Vagina (tissue), 2 donors: Measurements from ENCODE around the gene ZNF524. TPM values are rescaled to one million over a fixed set of nuclear protein-coding genes. Genes with fewer than 3 reads are reported as not detected.

Source experiments
- DNase-seq, 2 donors: peaks; one replicate each; pipeline ENCODE4 v3.0.0-alpha.2; 2017; ENCODE audit errors: extremely low spot score in 2 of 2
- H3K27ac ChIP-seq: fragments of 200-600 bp; sonication (generic); one replicate; pipeline ENCODE4 v1.5.1; 2019
- H3K27me3 ChIP-seq: fragments of 200-600 bp; sonication (generic); one replicate; pipeline ENCODE4 v1.5.1; 2019
- H3K36me3 ChIP-seq, 2 donors: fragments of 200-600 bp; sonication (generic); one replicate each; pipeline ENCODE4 v1.5.1; 2017 to 2019
- H3K4me1 ChIP-seq: fragments of 200-600 bp; sonication (generic); one replicate; pipeline ENCODE4 v1.5.1; 2019
- H3K4me3 ChIP-seq, 2 donors: fragments of 200-600 bp; sonication (generic); 1 replicate in 1 of 2; 2 replicates in 1 of 2; pipeline ENCODE4 v1.5.1; 2016 to 2019
- H3K9me3 ChIP-seq: fragments of 200-600 bp; sonication (generic); one replicate; pipeline ENCODE4 v1.5.1; 2019
- POLR2A ChIP-seq, 2 donors: fragments of 450-650 bp; IDR thresholded peaks; one replicate each; pipeline ENCODE4 v1.6.1; 2017; ENCODE audit warnings: antibody characterized with exemption in 2 of 2, mild to moderate bottlenecking in 2 of 2, moderate library complexity in 2 of 2
- POLR2AphosphoS5 ChIP-seq, 2 donors: sonication (generic); formaldehyde crosslinking; IDR thresholded peaks; one replicate each; pipeline ENCODE4 v1.9.0; 2017; ENCODE audit warnings: antibody characterized with exemption in 2 of 2, mild to moderate bottlenecking in 2 of 2, low read depth in 1 of 2; ENCODE audit not compliant: insufficient read depth in 1 of 2
- intact Hi-C: fragments of 100-400 bp; cut with DNase I; formaldehyde crosslinking; loops from one replicate; pipeline ENCODE4 v1.15.1; 2023
- total RNA-seq: library from RNA; depleted of rRNA; stranded (reverse); fragments of >200 nt; gene quantifications from one replicate; pipeline ENCODE4 v1.2.3, GENCODE V29; 2016
- TF ChIP-seq, protein P1 (sequence below), 3 experiments: fragments of 450-650 bp in 2 of 3; fragments of 200-600 bp in 1 of 3; sonication (generic) in 1 of 3; IDR thresholded peaks; one replicate each; pipeline ENCODE4 v1.5.1; 2017 to 2019; ENCODE audit warnings: antibody characterized with exemption in 3 of 3, mild to moderate bottlenecking in 2 of 3, moderate library complexity in 2 of 3

ZNF524 gene
- total RNA-seq, 1 donor from 2014 or later = 15.5 TPM

DNA sequence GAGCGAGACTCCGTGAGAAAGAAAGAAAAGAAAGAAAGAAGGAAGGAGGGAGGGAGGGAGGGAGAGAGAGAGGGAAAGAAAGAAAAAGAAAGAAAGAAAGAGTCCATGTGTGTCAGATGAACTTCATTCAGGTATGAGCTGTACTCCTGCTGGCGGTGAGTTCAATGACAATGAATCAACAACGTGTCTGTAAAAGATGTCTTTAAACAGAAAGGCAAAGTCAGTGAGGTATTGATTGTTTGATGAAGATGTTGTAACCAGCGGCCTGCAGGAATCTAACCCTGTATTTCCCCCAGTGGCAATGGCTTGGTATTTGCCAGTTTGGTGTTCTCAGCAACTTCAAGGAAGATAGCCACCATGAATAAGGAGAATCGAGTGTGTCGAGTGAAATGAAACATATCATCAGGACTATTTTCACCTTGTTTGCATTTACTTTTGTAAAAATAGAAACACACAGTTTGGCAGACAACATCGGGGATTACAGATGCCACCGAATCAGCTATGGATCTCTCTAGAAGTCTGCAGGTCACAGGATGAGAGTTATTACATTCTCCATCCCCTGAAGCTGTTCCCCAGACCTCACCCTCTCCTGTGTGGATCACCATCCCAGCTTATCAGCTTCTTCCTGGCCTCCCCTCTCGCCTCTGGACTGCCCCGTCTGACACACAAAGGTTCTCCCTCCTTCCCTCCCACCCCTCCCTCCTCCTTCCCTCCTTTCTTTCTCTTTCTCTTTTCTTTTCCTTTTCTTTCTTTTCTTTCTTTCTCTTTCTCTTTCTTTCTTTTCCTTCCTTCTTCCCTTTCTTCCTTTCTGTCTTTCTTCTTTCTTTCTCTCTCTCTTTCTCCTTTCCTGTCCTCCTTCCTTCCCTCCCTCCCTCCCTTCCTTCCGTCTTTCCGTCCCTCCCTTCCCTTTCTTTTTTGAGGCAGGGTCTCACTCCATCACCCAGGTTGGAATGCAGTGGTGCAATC lies 46.6 kb upstream of the ZNF524 start:
- H3K36me3 ChIP-seq = no peaks in the 10 kb centered on the region
- intact Hi-C loops = no loop called here
- no peak for DNase-seq
- TF ChIP-seq, protein P1, sequence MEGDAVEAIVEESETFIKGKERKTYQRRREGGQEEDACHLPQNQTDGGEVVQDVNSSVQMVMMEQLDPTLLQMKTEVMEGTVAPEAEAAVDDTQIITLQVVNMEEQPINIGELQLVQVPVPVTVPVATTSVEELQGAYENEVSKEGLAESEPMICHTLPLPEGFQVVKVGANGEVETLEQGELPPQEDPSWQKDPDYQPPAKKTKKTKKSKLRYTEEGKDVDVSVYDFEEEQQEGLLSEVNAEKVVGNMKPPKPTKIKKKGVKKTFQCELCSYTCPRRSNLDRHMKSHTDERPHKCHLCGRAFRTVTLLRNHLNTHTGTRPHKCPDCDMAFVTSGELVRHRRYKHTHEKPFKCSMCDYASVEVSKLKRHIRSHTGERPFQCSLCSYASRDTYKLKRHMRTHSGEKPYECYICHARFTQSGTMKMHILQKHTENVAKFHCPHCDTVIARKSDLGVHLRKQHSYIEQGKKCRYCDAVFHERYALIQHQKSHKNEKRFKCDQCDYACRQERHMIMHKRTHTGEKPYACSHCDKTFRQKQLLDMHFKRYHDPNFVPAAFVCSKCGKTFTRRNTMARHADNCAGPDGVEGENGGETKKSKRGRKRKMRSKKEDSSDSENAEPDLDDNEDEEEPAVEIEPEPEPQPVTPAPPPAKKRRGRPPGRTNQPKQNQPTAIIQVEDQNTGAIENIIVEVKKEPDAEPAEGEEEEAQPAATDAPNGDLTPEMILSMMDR (IDR thresholded peaks at IDR 0.05) = no peak
- TF ChIP-seq POLR2AphosphoS5 (IDR thresholded peaks at IDR 0.05; ENCODE audit: insufficient read depth in 1 of 2, low read depth in 1 of 2) = no peak
- no peak for TF ChIP-seq POLR2A (IDR thresholded peaks at IDR 0.05)
- H3K9me3 ChIP-seq = no peaks in the 10 kb centered on the region
- H3K27me3 ChIP-seq = no peaks in the 10 kb centered on the region
- H3K27ac ChIP-seq = no peak overlapping the region
- no peaks in the 10 kb centered on the region for H3K4me1 ChIP-seq
- H3K4me3 ChIP-seq = no peak overlapping the region

DNA sequence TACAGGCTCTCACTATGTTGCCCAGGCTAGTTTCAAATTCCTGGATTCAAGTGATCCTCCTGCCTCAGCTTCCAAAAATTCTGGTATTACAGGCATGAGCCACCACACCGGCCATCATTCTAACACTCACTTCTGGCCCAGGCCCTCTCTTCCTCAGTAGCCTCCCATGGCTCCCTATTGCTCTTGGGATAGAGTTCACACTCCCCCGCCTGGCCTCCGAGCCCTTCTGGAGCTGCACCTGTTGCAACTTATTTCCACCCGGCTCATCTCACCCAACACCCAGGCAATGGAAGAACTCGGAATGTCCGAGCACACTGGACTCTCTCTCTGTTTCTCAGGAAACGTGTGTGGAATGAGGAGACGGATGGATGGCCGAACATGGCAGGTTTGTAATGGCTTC lies 45.8 kb upstream of the ZNF524 start:
- Histone ChIP-seq H3K36me3 (no peaks in the 10 kb centered on the region), H3K9me3 (no peaks in the 10 kb centered on the region), H3K4me3 (no peak overlapping the region), H3K4me1 (no peaks in the 10 kb centered on the region), H3K27me3 (no peaks in the 10 kb centered on the region), H3K27ac (no peak overlapping the region)
- TF ChIP-seq POLR2A (IDR thresholded peaks at IDR 0.05) (no peak), POLR2AphosphoS5 (IDR thresholded peaks at IDR 0.05; ENCODE audit: insufficient read depth in 1 of 2, low read depth in 1 of 2) (no peak)
- TF ChIP-seq, protein P1 (IDR thresholded peaks at IDR 0.05) = no peak
- DNase-seq = no peak
- intact Hi-C loops = no loop called here

DNA sequence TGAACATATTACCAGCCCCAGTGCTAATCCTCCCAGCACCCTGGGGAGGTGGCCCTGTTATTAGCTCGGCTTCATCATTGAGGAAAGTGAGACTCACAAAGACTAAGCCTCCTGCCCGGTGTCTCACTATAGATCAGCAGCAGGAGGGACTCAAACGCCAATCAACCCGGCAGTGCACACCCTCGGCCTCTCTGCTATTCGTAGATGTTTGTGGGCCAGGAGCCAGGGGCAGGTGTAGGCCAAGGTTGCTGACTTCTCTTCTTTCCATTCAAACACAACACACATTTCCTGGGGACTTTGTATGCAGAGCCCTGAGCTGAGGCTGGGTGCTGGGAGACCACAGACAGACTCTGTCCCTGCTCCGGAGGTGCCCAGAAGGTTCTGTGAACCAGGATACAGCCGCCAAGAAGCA lies 45.3 kb upstream of the ZNF524 start:
- no peaks in the 10 kb centered on the region for H3K9me3 ChIP-seq
- no peak for DNase-seq
- TF ChIP-seq, protein P1 (IDR thresholded peaks at IDR 0.05) = no peak
- TF ChIP-seq POLR2A (IDR thresholded peaks at IDR 0.05) (no peak), POLR2AphosphoS5 (IDR thresholded peaks at IDR 0.05; ENCODE audit: insufficient read depth in 1 of 2, low read depth in 1 of 2) (no peak)
- H3K4me1 ChIP-seq = no peaks in the 10 kb centered on the region
- no peak overlapping the region for H3K4me3 ChIP-seq
- no peaks in the 10 kb centered on the region for H3K27me3 ChIP-seq
- H3K36me3 ChIP-seq = no peaks in the 10 kb centered on the region
- intact Hi-C loops = no loop called here
- H3K27ac ChIP-seq = no peak overlapping the region

DNA sequence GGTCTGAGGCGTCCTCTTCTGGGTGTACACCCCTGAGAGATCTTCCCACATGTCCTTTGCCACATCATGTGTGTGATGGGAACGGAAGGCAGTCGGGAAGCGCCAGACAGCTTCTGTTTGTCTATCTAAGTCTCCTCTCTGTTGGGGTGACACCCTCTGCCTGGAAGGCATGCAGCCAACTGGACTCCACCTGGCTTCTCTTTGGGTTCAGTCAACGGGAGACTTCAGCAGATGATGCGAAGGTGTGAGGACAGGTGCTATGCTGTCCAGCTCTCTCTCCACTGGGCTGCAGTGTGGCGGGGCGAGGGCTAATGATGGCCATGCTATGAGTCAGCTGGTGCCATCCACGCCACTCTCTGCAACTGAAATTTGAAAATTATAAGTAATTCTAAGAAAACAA lies 40.4 kb upstream of the ZNF524 start:
- Histone ChIP-seq H3K4me1 (no peaks in the 10 kb centered on the region), H3K9me3 (no peaks in the 10 kb centered on the region), H3K36me3 (no peaks in the 10 kb centered on the region), H3K27me3 (no peaks in the 10 kb centered on the region), H3K4me3 (no peak overlapping the region), H3K27ac (no peak overlapping the region)
- no peak for TF ChIP-seq POLR2AphosphoS5 (IDR thresholded peaks at IDR 0.05; ENCODE audit: insufficient read depth in 1 of 2, low read depth in 1 of 2)
- intact Hi-C loops = no loop called here
- DNase-seq = no peak

DNA sequence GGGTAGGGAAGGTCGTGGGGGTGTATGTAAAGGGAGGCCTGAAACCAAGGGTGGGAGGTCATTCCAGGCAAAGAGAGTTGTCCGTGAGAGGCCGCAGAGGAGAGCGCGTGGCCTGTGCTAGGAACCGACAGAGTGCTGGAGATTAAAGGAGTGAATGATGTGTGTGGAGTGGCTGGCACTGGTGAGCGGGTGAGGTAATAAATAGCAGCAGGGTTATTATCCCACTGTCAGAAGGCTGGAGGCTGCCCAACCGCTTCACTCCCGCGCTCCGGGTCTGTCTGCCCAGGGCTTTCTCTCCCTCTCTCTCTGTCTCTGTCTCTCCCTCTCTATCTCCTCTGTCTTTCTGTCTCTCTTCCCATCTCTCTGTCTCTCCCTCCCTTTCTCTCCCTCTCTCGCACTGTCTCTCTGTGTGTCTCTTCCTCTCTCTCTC lies 36.8 kb upstream of the ZNF524 start:
- no peak for TF ChIP-seq POLR2A (IDR thresholded peaks at IDR 0.05)
- no peak for TF ChIP-seq POLR2AphosphoS5 (IDR thresholded peaks at IDR 0.05; ENCODE audit: insufficient read depth in 1 of 2, low read depth in 1 of 2)
- TF ChIP-seq, protein P1 (IDR thresholded peaks at IDR 0.05) = no peak
- DNase-seq = no peak
- no peak overlapping the region for H3K4me3 ChIP-seq
- no peaks in the 10 kb centered on the region for H3K4me1 ChIP-seq
- intact Hi-C loops = no loop called here
- H3K9me3 ChIP-seq = no peaks in the 10 kb centered on the region
- no peak overlapping the region for H3K27ac ChIP-seq
- no peaks in the 10 kb centered on the region for H3K36me3 ChIP-seq
- H3K27me3 ChIP-seq = no peaks in the 10 kb centered on the region
